Fibroblast of pulmonary artery (primary cell): ENCODE measurements around the gene ELOVL1.
A peak's percentile ranks its signal among the peaks of the same experiment; 100 is the strongest.

ENCODE experiments used
- DNase-seq: peaks from one replicate; pipeline ENCODE4 v3.0.0-alpha.2; 2010; ENCODE audit warnings: low read depth
- H3K4me3 ChIP-seq: replicated peaks from 2 replicates; pipeline ENCODE4 v1.5.1; 2011; ENCODE audit warnings: low read depth, mild to moderate bottlenecking, control low read depth, low read length, moderate library complexity
- CTCF ChIP-seq: IDR thresholded peaks from 2 replicates; pipeline ENCODE4 v1.5.1; 2011; ENCODE audit warnings: mild to moderate bottlenecking, control low read depth, low read length, inconsistent platforms; ENCODE audit errors: missing control alignments

The ELOVL1 gene

GRCh38 chr1:43319766-43320165 lies 48.0 kb downstream of the ELOVL1 start:
- TF ChIP-seq CTCF: no peak
- no peak overlapping the region for H3K4me3 ChIP-seq
- no peak for DNase-seq

- DNase-seq: no peak
- H3K4me3 ChIP-seq: no peak overlapping the region
- no peak for TF ChIP-seq CTCF
These were observed 48.5 kb downstream of the ELOVL1 start for GRCh38 chr1:43319288-43319687.

- no peak for TF ChIP-seq CTCF
- no peak overlapping the region for H3K4me3 ChIP-seq
- DNase-seq: no peak
These were observed 49.0 kb downstream of the ELOVL1 start for GRCh38 chr1:43318831-43319230.

GRCh38 chr1:43317817-43318471 lies 49.9 kb downstream of the ELOVL1 start:
- TF ChIP-seq CTCF: no peak
- DNase-seq: no peak
- H3K4me3 ChIP-seq: no peak overlapping the region

- TF ChIP-seq CTCF: peak; percentile 23
- no peak overlapping the region for H3K4me3 ChIP-seq
- no peak for DNase-seq
These were observed 50.9 kb downstream of the ELOVL1 start for GRCh38 chr1:43316738-43317520.

GRCh38 chr1:43315963-43316737 lies 51.7 kb downstream of the ELOVL1 start:
- peak; percentile 45 for DNase-seq
- no peak overlapping the region for H3K4me3 ChIP-seq
- no peak for TF ChIP-seq CTCF
